HEK293 (cell line): ENCODE measurements around the gene TMC5.

ENCODE experiments used
- CTCF ChIP-seq: fragments of 450-650 bp; formaldehyde crosslinking; IDR thresholded peaks from 2 replicates; pipeline ENCODE4 v1.5.1; 2016; ENCODE audit warnings: missing biosample characterization, missing genetic modification characterization
- ELK4 ChIP-seq: IDR thresholded peaks from 2 replicates; pipeline ENCODE4 v1.6.1; 2011; ENCODE audit warnings: mild to moderate bottlenecking, low read depth, low read length, borderline replicate concordance
- PRDM4 ChIP-seq: fragments of 450-650 bp; formaldehyde crosslinking; IDR thresholded peaks from 2 replicates; pipeline ENCODE4 v1.5.1; 2017; ENCODE audit warnings: missing biosample characterization, missing genetic modification characterization
- ZBTB44 ChIP-seq: fragments of 450-650 bp; IDR thresholded peaks from 2 replicates; pipeline ENCODE4 v1.5.1; 2018; ENCODE audit warnings: missing biosample characterization, mild to moderate bottlenecking, missing genetic modification characterization
- ZBTB49 ChIP-seq: fragments of 450-650 bp; formaldehyde crosslinking; IDR thresholded peaks from 2 replicates; pipeline ENCODE4 v1.5.1; 2016; ENCODE audit warnings: missing biosample characterization, missing genetic modification characterization, low read depth
- ZNF239 ChIP-seq: fragments of 450-650 bp; formaldehyde crosslinking; IDR thresholded peaks from 2 replicates; pipeline ENCODE4 v1.5.1; 2016; ENCODE audit warnings: missing biosample characterization, missing genetic modification characterization
- ZNF561 ChIP-seq: fragments of 450-650 bp; IDR thresholded peaks from 2 replicates; pipeline ENCODE4 v1.5.1; 2018; ENCODE audit warnings: missing biosample characterization, missing genetic modification characterization, borderline replicate concordance

- TF ChIP-seq ELK4, result no peak
- no peak for TF ChIP-seq CTCF
- no peak for TF ChIP-seq ZBTB49 (tag by site-specific recombination)
- TF ChIP-seq ZBTB44, result no peak
- TF ChIP-seq PRDM4 (tag by site-specific recombination), result no peak
- no peak for TF ChIP-seq ZNF561
- TF ChIP-seq ZNF239 (tag by site-specific recombination), result no peak
Observed at GRCh38 chr16:19392352-19392751, 25.3 kb upstream of the TMC5 start.
